GM10266 (cell line): ENCODE measurements around the gene SLC44A1.

Experiments
- DNase-seq: peaks from one replicate; pipeline ENCODE4 v3.0.0; 2012; ENCODE audit errors: extremely low spot score
- CTCF ChIP-seq: IDR thresholded peaks from 2 replicates; pipeline ENCODE4 v1.5.1; 2012; ENCODE audit warnings: mild to moderate bottlenecking, low read depth; ENCODE audit not compliant: control insufficient read depth, insufficient read depth; ENCODE audit errors: missing control alignments

Gene SLC44A1

GRCh38 chr9:105206821-105207699 is 37.4 kb upstream of the SLC44A1 start:
- TF ChIP-seq CTCF: no peak
- no peak for DNase-seq

- TF ChIP-seq CTCF: no peak
- no peak for DNase-seq
Measured at GRCh38 chr9:105216440-105217178, 27.8 kb upstream of the SLC44A1 start.

- no peak for DNase-seq
- TF ChIP-seq CTCF: no peak
Measured at GRCh38 chr9:105218673-105219072, 25.8 kb upstream of the SLC44A1 start.

- TF ChIP-seq CTCF: no peak
- no peak for DNase-seq
Measured at GRCh38 chr9:105219291-105219805, 25.1 kb upstream of the SLC44A1 start.

- no peak for DNase-seq
- TF ChIP-seq CTCF: no peak
Measured at GRCh38 chr9:105220451-105220850, 24.0 kb upstream of the SLC44A1 start.

GRCh38 chr9:105223544-105224140 is 20.8 kb upstream of the SLC44A1 start:
- no peak for DNase-seq
- no peak for TF ChIP-seq CTCF
